HG03565 (cell line): Measurements from ENCODE around the gene TTC39B.

Experiments used
- ATAC-seq: cut with Tn5 transposase; IDR thresholded peaks from one replicate; pipeline ENCODE4 v1.9.1; 2021; ENCODE audit warnings: mild to moderate bottlenecking, moderate library complexity; ENCODE audit not compliant: unreplicated experiment

TTC39B gene

GRCh38 chr9:15182730-15183129 is 124.3 kb downstream of the TTC39B start:
- ATAC-seq, result no peak

- no peak for ATAC-seq
Measured at GRCh38 chr9:15182101-15182551, 124.9 kb downstream of the TTC39B start.

GRCh38 chr9:15180124-15180523 is 126.9 kb downstream of the TTC39B start:
- peak; percentile 52 for ATAC-seq

- ATAC-seq, result no peak
Measured at GRCh38 chr9:15178631-15179030, 128.4 kb downstream of the TTC39B start.

GRCh38 chr9:15176836-15177235 is 130.2 kb downstream of the TTC39B start:
- ATAC-seq, result no peak

GRCh38 chr9:15163931-15164330 is 143.1 kb downstream of the TTC39B start:
- ATAC-seq, result no peak

GRCh38 chr9:15161753-15162152 is 145.3 kb downstream of the TTC39B start:
- ATAC-seq, result no peak

- ATAC-seq, result no peak
Measured at GRCh38 chr9:15160673-15161072, 146.3 kb downstream of the TTC39B start.

- no peak for ATAC-seq
Measured at GRCh38 chr9:15158064-15158463, 149.0 kb downstream of the TTC39B start.

- ATAC-seq, result no peak
Measured at GRCh38 chr9:15157381-15157780, 149.6 kb downstream of the TTC39B start.

- ATAC-seq, result no peak
Measured at GRCh38 chr9:15156241-15156640, 150.8 kb downstream of the TTC39B start.

- ATAC-seq, result no peak
Measured at GRCh38 chr9:15155826-15156225, 151.2 kb downstream of the TTC39B start.

- ATAC-seq, result no peak
Measured at GRCh38 chr9:15155323-15155722, 151.7 kb downstream of the TTC39B start.

GRCh38 chr9:15154677-15155076 is 152.3 kb downstream of the TTC39B start:
- ATAC-seq, result no peak

- ATAC-seq, result no peak
Measured at GRCh38 chr9:15153961-15154360, 153.1 kb downstream of the TTC39B start.

GRCh38 chr9:15150939-15151338 is 156.1 kb downstream of the TTC39B start:
- no peak for ATAC-seq

GRCh38 chr9:15149450-15149849 is 157.6 kb downstream of the TTC39B start:
- no peak for ATAC-seq

GRCh38 chr9:15146268-15146700 is 160.7 kb downstream of the TTC39B start:
- ATAC-seq, result no peak

GRCh38 chr9:15144622-15145061 is 162.4 kb downstream of the TTC39B start:
- no peak for ATAC-seq

GRCh38 chr9:15142878-15143534 is 164.0 kb downstream of the TTC39B start:
- peak; percentile 98 for ATAC-seq

GRCh38 chr9:15140051-15140450 is 167.0 kb downstream of the TTC39B start:
- no peak for ATAC-seq

- ATAC-seq, result no peak
Measured at GRCh38 chr9:15139469-15139868, 167.5 kb downstream of the TTC39B start.

- ATAC-seq, result no peak
Measured at GRCh38 chr9:15138357-15138686, 168.7 kb downstream of the TTC39B start.
